A549 treated with AZD9567 at 1 μM for 4 hours (cell line): ENCODE results near the gene PDXK. TPM values are rescaled to one million over a fixed set of nuclear protein-coding genes. Genes with fewer than 3 reads are reported as not detected.

Source experiments
- total RNA-seq: library from RNA; stranded (reverse); fragments of 200-300 nt; extraction: Qiagen RNA extraction; gene quantifications from 5 replicates; pipeline ENCODE4 v1.2.3, GENCODE V29; 2022; ENCODE audit not compliant: insufficient read depth

Gene PDXK
- total RNA-seq: 211 to 338 TPM (median 318 TPM) in 5 replicates

GRCh38 chr21:43718872-43719747 is at the start of gene PDXK:
TSS of gene PDXK (plus strand) at chr21:43719129. CDS start at chr21:43719295, 166 bp downstream.

GRCh38 chr21:43775795-43776430 is 57.0 kb downstream of the PDXK start, which contains the start of gene CSTB:
TSS of gene CSTB (minus strand) at chr21:43776308. CDS start at chr21:43776269, 39 bp downstream.

GRCh38 chr21:43789276-43790009 is 70.5 kb downstream of the PDXK start, which contains the start of gene RRP1:
TSS of gene RRP1 (plus strand) at chr21:43789577. CDS start at chr21:43789630, 53 bp downstream.

Other genes starting within 250 kb of the PDXK start
- gene HSF2BP, start 59.6 kb upstream of the PDXK start, total RNA-seq: 1.3 to 3.7 TPM (median 1.7 TPM) in 5 replicates
- gene RRP1B, start 59.6 kb upstream of the PDXK start, total RNA-seq: 37.6 to 45.1 TPM (median 39.6 TPM) in 5 replicates
- 91.9 to 100 TPM (median 96.0 TPM) in 5 replicates for gene CSTB, start 57.2 kb downstream of the PDXK start, total RNA-seq
- 38.1 to 49.2 TPM (median 40.1 TPM) in 5 replicates for gene RRP1, start 70.4 kb downstream of the PDXK start, total RNA-seq
- 17.0 to 24.4 TPM (median 21.6 TPM) in 5 replicates for gene AGPAT3, start 146.1 kb downstream of the PDXK start, total RNA-seq